Keratinocyte (primary cell): ENCODE measurements around the gene ANAPC2. TPM values are rescaled to one million over a fixed set of nuclear protein-coding genes. Genes with fewer than 3 reads are reported as not detected.

ENCODE experiments used
- DNase-seq: peaks from one replicate; pipeline ENCODE4 v3.0.0-alpha.2; 2011; ENCODE audit warnings: low read depth, missing footprints, low spot score
- FAIRE-seq: peaks from 2 replicates; lab custom pipeline; 2011; peaks lifted over from hg19 to GRCh38; lab: Jason Lieb, UNC
- H2AFZ ChIP-seq: 2 replicates; pipeline ENCODE4 v1.6.0; 2012; ENCODE audit warnings: low read length, control low read depth, inconsistent platforms; ENCODE audit not compliant: control insufficient read depth
- H3K27ac ChIP-seq: 2 replicates; pipeline ENCODE4 v1.5.1; 2011; ENCODE audit warnings: low read length; ENCODE audit not compliant: control insufficient read depth, insufficient read depth
- H3K27me3 ChIP-seq: 3 replicates; pipeline ENCODE4 v1.6.0; 2011; ENCODE audit warnings: low read length; ENCODE audit not compliant: control insufficient read depth, insufficient read depth; ENCODE audit errors: extremely low read depth
- H3K36me3 ChIP-seq, 2 experiments: 2 replicates in 1 of 2; 3 replicates in 1 of 2; pipeline ENCODE4 v1.5.1; 2011; ENCODE audit warnings: low read length in 2 of 2, mild to moderate bottlenecking in 1 of 2; ENCODE audit not compliant: control insufficient read depth in 2 of 2, insufficient read depth in 2 of 2; ENCODE audit errors: extremely low read depth in 1 of 2
- H3K4me1 ChIP-seq: 3 replicates; pipeline ENCODE4 v1.5.1; 2011; ENCODE audit warnings: low read length; ENCODE audit not compliant: control insufficient read depth, insufficient read depth; ENCODE audit errors: extremely low read depth
- H3K4me2 ChIP-seq: 3 replicates; pipeline ENCODE4 v1.6.0; 2011; ENCODE audit warnings: low read depth, low read length; ENCODE audit not compliant: control insufficient read depth, insufficient read depth; ENCODE audit errors: extremely low read depth
- H3K4me3 ChIP-seq, 3 experiments: fragments of 200-600 bp in 1 of 3; sonication (generic) in 1 of 3; 2 replicates in 2 of 3; 3 replicates in 1 of 3; pipeline ENCODE4 v1.5.1; 2011 to 2016; ENCODE audit warnings: low read length in 3 of 3, mild to moderate bottlenecking in 3 of 3, control low read depth in 2 of 3, inconsistent platforms in 1 of 3, low read depth in 1 of 3, mixed read lengths in 1 of 3, mixed run types in 1 of 3, moderate library complexity in 1 of 3; ENCODE audit not compliant: control insufficient read depth in 2 of 3, insufficient read depth in 2 of 3; ENCODE audit errors: extremely low read depth in 1 of 3
- H3K79me2 ChIP-seq: 2 replicates; pipeline ENCODE4 v1.6.0; 2012; ENCODE audit warnings: low read length; ENCODE audit not compliant: control insufficient read depth, insufficient read depth
- H3K9ac ChIP-seq: 3 replicates; pipeline ENCODE4 v1.6.0; 2011; ENCODE audit warnings: low read length; ENCODE audit not compliant: control insufficient read depth, insufficient read depth; ENCODE audit errors: extremely low read depth
- H3K9me1 ChIP-seq: 3 replicates; pipeline ENCODE4 v1.6.0; 2011; ENCODE audit warnings: low read length; ENCODE audit not compliant: control insufficient read depth, insufficient read depth; ENCODE audit errors: extremely low read depth
- H3K9me3 ChIP-seq: 2 replicates; pipeline ENCODE4 v1.5.1; 2012; ENCODE audit warnings: low read depth, low read length; ENCODE audit not compliant: control insufficient read depth
- H4K20me1 ChIP-seq: 3 replicates; pipeline ENCODE4 v1.6.0; 2011; ENCODE audit warnings: low read length; ENCODE audit not compliant: control insufficient read depth, insufficient read depth; ENCODE audit errors: extremely low read depth
- EZH2 ChIP-seq: IDR thresholded peaks from one replicate; pipeline ENCODE4 v1.6.1; 2012; ENCODE audit warnings: inconsistent platforms, mild to moderate bottlenecking, low read length, moderate library complexity
- dilution Hi-C: fragments of 300-500 bp; cut with MboI; formaldehyde crosslinking; loops from one replicate; pipeline ENCODE4 v1.7.0; 2020; ENCODE audit warnings: low sequenced_read_pairs; ENCODE audit not compliant: extremely low pct_ligation_motif_present
- polyA plus RNA-seq, 5 experiments: library from polyadenylated mRNA; depleted of rRNA in 3 of 5; stranded (reverse) in 3 of 5; stranded (forward) in 1 of 5; unstranded in 1 of 5; fragments of >200 nt; gene quantifications; 1 replicate in 1 of 5; 2 replicates in 3 of 5; 3 replicates in 1 of 5; pipeline versions ENCODE4 v1.2.1 to v1.2.3, GENCODE V29; 2011 to 2012; ENCODE audit warnings: missing spikeins in 2 of 5, low read depth in 1 of 5, low replicate concordance in 1 of 5
- TF ChIP-seq, protein P1 (sequence below), 3 experiments: IDR thresholded peaks in 1 of 3; conservative IDR thresholded peaks in 1 of 3; optimal IDR thresholded peaks in 1 of 3; 2 replicates in 2 of 3; 3 replicates in 1 of 3; pipeline versions ENCODE3 to v1.5.1; 2011; ENCODE audit warnings: low read length in 3 of 3, mild to moderate bottlenecking in 3 of 3, moderate library complexity in 2 of 3, control low read depth in 1 of 3, inconsistent platforms in 1 of 3; ENCODE audit not compliant: insufficient read depth in 2 of 3; ENCODE audit errors: extremely low read depth in 1 of 3

The ANAPC2 gene
- polyA plus RNA-seq, 1 donor (not counting 4 experiments of a cell fraction or from before 2014, with no cell fraction given): 11.9 TPM

DNA sequence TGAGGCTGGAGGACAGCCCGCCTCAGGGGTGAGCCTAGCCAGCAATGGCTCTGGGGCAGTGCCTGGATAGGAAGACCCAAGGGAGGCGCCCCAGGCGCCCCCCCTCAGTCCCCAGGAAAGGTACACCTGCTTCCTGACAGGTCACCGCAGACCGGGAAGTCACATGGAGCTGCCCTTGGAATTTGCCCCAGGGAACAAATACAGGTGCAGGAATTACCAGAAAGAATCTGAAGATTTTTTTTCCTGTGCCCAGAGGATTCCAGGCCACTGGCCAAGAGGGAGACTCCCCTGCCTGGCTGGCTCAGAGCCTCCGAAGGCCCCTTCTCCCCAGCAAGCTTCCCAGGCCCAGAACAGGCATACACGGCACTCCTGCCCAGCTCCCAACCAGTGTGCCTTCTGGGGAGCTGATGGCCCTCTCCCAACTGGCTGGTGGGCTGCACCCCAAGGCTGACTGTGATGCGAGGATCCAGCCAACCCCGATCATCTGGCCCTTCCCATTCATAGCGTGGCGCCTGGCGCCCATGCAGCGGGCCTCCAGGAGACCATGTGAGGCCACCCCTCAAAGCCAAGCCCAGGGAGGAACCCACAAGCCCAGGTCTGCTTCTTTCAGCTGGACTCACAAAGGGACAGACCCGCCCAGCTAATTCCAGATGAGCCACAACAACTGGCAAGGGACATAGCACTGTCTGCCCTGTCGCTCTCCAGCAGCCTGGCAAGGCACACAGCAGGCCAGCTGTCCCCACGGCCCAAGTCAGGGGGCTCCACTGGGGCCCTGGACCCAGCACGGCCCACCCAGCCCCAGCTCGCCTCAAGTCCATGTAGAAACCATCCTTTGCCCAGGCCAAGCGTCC is 9.9 kb upstream of the ANAPC2 start:
- no peak overlapping the region for H2AFZ ChIP-seq
- no peak overlapping the region for H3K9ac ChIP-seq
- TF ChIP-seq EZH2: no peak
- TF ChIP-seq, protein P1, sequence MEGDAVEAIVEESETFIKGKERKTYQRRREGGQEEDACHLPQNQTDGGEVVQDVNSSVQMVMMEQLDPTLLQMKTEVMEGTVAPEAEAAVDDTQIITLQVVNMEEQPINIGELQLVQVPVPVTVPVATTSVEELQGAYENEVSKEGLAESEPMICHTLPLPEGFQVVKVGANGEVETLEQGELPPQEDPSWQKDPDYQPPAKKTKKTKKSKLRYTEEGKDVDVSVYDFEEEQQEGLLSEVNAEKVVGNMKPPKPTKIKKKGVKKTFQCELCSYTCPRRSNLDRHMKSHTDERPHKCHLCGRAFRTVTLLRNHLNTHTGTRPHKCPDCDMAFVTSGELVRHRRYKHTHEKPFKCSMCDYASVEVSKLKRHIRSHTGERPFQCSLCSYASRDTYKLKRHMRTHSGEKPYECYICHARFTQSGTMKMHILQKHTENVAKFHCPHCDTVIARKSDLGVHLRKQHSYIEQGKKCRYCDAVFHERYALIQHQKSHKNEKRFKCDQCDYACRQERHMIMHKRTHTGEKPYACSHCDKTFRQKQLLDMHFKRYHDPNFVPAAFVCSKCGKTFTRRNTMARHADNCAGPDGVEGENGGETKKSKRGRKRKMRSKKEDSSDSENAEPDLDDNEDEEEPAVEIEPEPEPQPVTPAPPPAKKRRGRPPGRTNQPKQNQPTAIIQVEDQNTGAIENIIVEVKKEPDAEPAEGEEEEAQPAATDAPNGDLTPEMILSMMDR (optimal IDR thresholded peaks at IDR 0.05 in 1 of 3, IDR thresholded peaks at IDR 0.05 in 1 of 3, conservative IDR thresholded peaks at IDR 0.05 in 1 of 3; ENCODE audit: extremely low read depth in 1 of 3, insufficient read depth in 2 of 3, low read length in 3 of 3): no peak
- no peaks in the 10 kb centered on the region for H3K9me3 ChIP-seq
- H4K20me1 ChIP-seq: peaks cover 7% of the 10 kb centered on the region
- H3K4me3 ChIP-seq: no peak overlapping the region
- DNase-seq (no peak), FAIRE-seq (no peak)
- H3K4me2 ChIP-seq: peak overlapping the region; percentile 20
- H3K36me3 ChIP-seq: no peaks in the 10 kb centered on the region
- dilution Hi-C loops: no loop called here
- H3K9me1 ChIP-seq: peaks cover 3% of the 10 kb centered on the region
- H3K4me1 ChIP-seq: peaks cover 38% of the 10 kb centered on the region
- peaks cover 13% of the 10 kb centered on the region for H3K79me2 ChIP-seq
- H3K27me3 ChIP-seq: peaks cover 2% of the 10 kb centered on the region
- no peak overlapping the region for H3K27ac ChIP-seq

GRCh38 chr9:137195525-137196220 is 7.3 kb upstream of the ANAPC2 start:
- peak overlapping the region; percentile 74 for H3K4me2 ChIP-seq
- H3K27ac ChIP-seq: no peak overlapping the region
- peaks cover 3% of the 10 kb centered on the region for H3K9me1 ChIP-seq
- H3K79me2 ChIP-seq: peaks cover 4% of the 10 kb centered on the region
- dilution Hi-C loops: no loop called here
- TF ChIP-seq EZH2: no peak
- TF ChIP-seq, protein P1 (optimal IDR thresholded peaks at IDR 0.05 in 1 of 3, IDR thresholded peaks at IDR 0.05 in 1 of 3, conservative IDR thresholded peaks at IDR 0.05 in 1 of 3; ENCODE audit: extremely low read depth in 1 of 3, insufficient read depth in 2 of 3, low read length in 3 of 3): no peak
- no peak overlapping the region for H2AFZ ChIP-seq
- H3K9me3 ChIP-seq: no peaks in the 10 kb centered on the region
- H3K36me3 ChIP-seq: peaks cover 7 to 8% of the 10 kb centered on the region in 2 experiments
- no peak overlapping the region for H3K9ac ChIP-seq
- peaks cover 31% of the 10 kb centered on the region for H3K4me1 ChIP-seq
- no peak for DNase-seq
- no peak overlapping the region for H3K4me3 ChIP-seq
- H4K20me1 ChIP-seq: peaks cover 7% of the 10 kb centered on the region
- no peak for FAIRE-seq
- peaks cover 3% of the 10 kb centered on the region for H3K27me3 ChIP-seq
